Heart right ventricle (tissue), 16 donors: ENCODE data around the gene OR51B4. TPM values are rescaled to one million over a fixed set of nuclear protein-coding genes. Genes with fewer than 3 reads are reported as not detected.
"Not testable (repeated sequence)": the region's sequence is repeated elsewhere in the genome, so short reads cannot be mapped to it uniquely, and the experiment has no call there.

Source experiments
- ATAC-seq, 8 donors: fragments of 200-7000 bp; cut with Tn5 transposase; one replicate each; pipeline ENCODE4 v1.9.1; 2020; ENCODE audit warnings: mild to moderate bottlenecking in 8 of 8, moderate library complexity in 8 of 8, moderate number of reproducible peaks in 1 of 8
- DNase-seq, 2 donors: peaks; one replicate each; pipeline ENCODE4 v3.0.0-alpha.2; 2020
- H3K27ac ChIP-seq, 10 donors: fragments of 200-600 bp; sonication (generic) in 2 of 10; one replicate each; pipeline versions ENCODE4 v1.5.0 to v1.8.0; 2020 to 2022; ENCODE audit warnings: mild to moderate bottlenecking in 3 of 10
- H3K27me3 ChIP-seq, 7 donors: fragments of 200-600 bp; one replicate each; pipeline ENCODE4 v1.8.0; 2021 to 2022; ENCODE audit warnings: mild to moderate bottlenecking in 2 of 7
- H3K36me3 ChIP-seq, 9 donors: fragments of 200-600 bp; sonication (generic) in 1 of 9; one replicate each; pipeline versions ENCODE4 v1.5.0 to v1.8.0; 2020 to 2022; ENCODE audit warnings: mild to moderate bottlenecking in 2 of 9
- H3K4me1 ChIP-seq, 9 donors: fragments of 200-600 bp; sonication (generic) in 1 of 9; one replicate each; pipeline versions ENCODE4 v1.5.0 to v1.8.0; 2020 to 2022; ENCODE audit warnings: mild to moderate bottlenecking in 4 of 9
- H3K4me3 ChIP-seq, 10 donors: fragments of 200-600 bp; sonication (generic) in 2 of 10; one replicate each; pipeline versions ENCODE4 v1.5.0 to v1.8.0; 2020 to 2022; ENCODE audit warnings: mild to moderate bottlenecking in 7 of 10, moderate library complexity in 2 of 10
- H3K9me3 ChIP-seq, 11 donors: fragments of 200-600 bp in 10 of 11; sonication (generic) in 2 of 11; one replicate each; pipeline versions ENCODE4 v1.5.0 to v1.8.0; 2013 to 2022; ENCODE audit warnings: mild to moderate bottlenecking in 2 of 11, control low read depth in 1 of 11, moderate library complexity in 1 of 11
- CTCF ChIP-seq, 9 donors: fragments of 200-600 bp; sonication (generic) in 2 of 9; IDR thresholded peaks; one replicate each; pipeline versions ENCODE4 v1.5.0 to v1.8.0; 2021 to 2022; ENCODE audit warnings: antibody characterized with exemption in 9 of 9, mild to moderate bottlenecking in 5 of 9, moderate library complexity in 1 of 9
- WGBS, 2 donors: extraction: QIAGEN DNeasy Blood & Tissue Kit; methylation state at CpG; one replicate each; pipeline ENCODE4 v1.1.7; 2013; ENCODE audit warnings: inconsistent platforms in 1 of 2; 5-methylcytosine and 5-hydroxymethylcytosine counted together
- intact Hi-C, 10 donors: fragments of 100-400 bp; cut with DNase I; formaldehyde crosslinking; loops; one replicate each; pipeline versions ENCODE4 v1.11.1 to v1.14.2; 2022
- polyA plus RNA-seq, 2 donors: library from polyadenylated mRNA; stranded (reverse); fragments of 200-250 nt; gene quantifications; one replicate each; pipeline ENCODE4 v1.2.3, GENCODE V29; 2013
- total RNA-seq, 10 donors: library from RNA; stranded (reverse); fragmentation: NEBNext Ultra II Directional in 3 of 10; extraction: Animal tissue kit (Norgen Biotek cat#: 25700) in 3 of 10; gene quantifications; one replicate each; pipeline versions ENCODE4 v1.2.1 to v1.2.4, GENCODE V29; 2021 to 2023
- donor health status: Arrhythmogenic right ventricular cardiomyopathy.
- donor health status: ischemic (EF 13 %, LVEDD 7.1; RV severe dilation, severe dysfunction).
- donor health status: healthy with polysubstance abuse.
- donor health status: DM: no; HTN: yes; CAD: no.
- donor health status: DM: no; HTN: no; CAD: no.
- donor health status: ischemic (EF 25% LVEDD 6.9; RV normal size, moderate dysfunction).
- donor health status: ischemic (EF 25% LVEDD 5.7; RV mildly dilated, moderate dysfunction).
- donor health status: healthy.
- donor health status: DM: yes; HTN: yes; CAD: no.
- donor health status: Ischemic cardiomyopathy.
- donor health status: ischemic (EF 35%, LVEDD 5.7; RV mildly dilated, moderate dysfunction).
- donor health status: nonischemic (EF 11% LVEDD 7.7; RV severe dilation, severe dysfunction).
- donor health status: DM: yes; HTN: yes; CAD: no.
- donor health status: PGD.
- donor health status: ischemic (EF 29% LVEDD 5.4; RV normal size, mild dysfunction).
- donor health status: nonischemic (EF 23%, LVEDD 6.1; RV moderate dilation, normal function).

OR51B4 gene
- total and polyA plus RNA-seq, 12 donors, result not detected

GRCh38 chr11:5298451-5298850 lies 3.3 kb downstream of the OR51B4 start:
- TF ChIP-seq CTCF (IDR thresholded peaks at IDR 0.05), result no peak
- H3K4me1 ChIP-seq, result no peaks in the 10 kb centered on the region
- DNase-seq, result no peak
- no peaks in the 10 kb centered on the region for H3K9me3 ChIP-seq
- H3K4me3 ChIP-seq, result no peak overlapping the region
- no peak overlapping the region for H3K27ac ChIP-seq
- no peaks in the 10 kb centered on the region for H3K36me3 ChIP-seq
- ATAC-seq, result no peak
- WGBS, 2 donors, result 69 to 82% methylated on average over 1 of the region's 1 CpG
- H3K27me3 ChIP-seq, result no peaks in the 10 kb centered on the region
- intact Hi-C loops, result no loop called here

- Histone ChIP-seq H3K27ac (no peak overlapping the region), H3K36me3 (no peaks in the 10 kb centered on the region), H3K4me1 (no peaks in the 10 kb centered on the region), H3K27me3 (no peaks in the 10 kb centered on the region), H3K9me3 (no peaks in the 10 kb centered on the region), H3K4me3 (no peak overlapping the region)
- intact Hi-C loops, result no loop called here
- ATAC-seq (no peak), DNase-seq (no peak)
- WGBS, 2 donors, result 34 to 35% methylated on average over 4 of the region's 4 CpGs
- no peak for TF ChIP-seq CTCF (IDR thresholded peaks at IDR 0.05)
These were observed 3.9 kb downstream of the OR51B4 start for GRCh38 chr11:5297721-5298323.

- intact Hi-C loops, H3K9me3 ChIP-seq, DNase-seq, H3K4me1 ChIP-seq, H3K27me3 ChIP-seq, H3K27ac ChIP-seq, H3K4me3 ChIP-seq, ATAC-seq, H3K36me3 ChIP-seq: not testable (repeated sequence)
- WGBS, 2 donors, result 94 to 95% methylated on average over 41 of the region's 41 CpGs
These were observed 7.3 kb downstream of the OR51B4 start for GRCh38 chr11:5294342-5294995.

- WGBS, 2 donors, result 89 to 90% methylated on average over 8 of the region's 8 CpGs
- Histone ChIP-seq H3K27me3 (no peaks in the 10 kb centered on the region), H3K27ac (no peak overlapping the region), H3K9me3 (no peaks in the 10 kb centered on the region), H3K4me3 (no peak overlapping the region), H3K4me1 (no peaks in the 10 kb centered on the region), H3K36me3 (no peaks in the 10 kb centered on the region)
- DNase-seq, result no peak
- no peak for ATAC-seq
- TF ChIP-seq CTCF (IDR thresholded peaks at IDR 0.05), result no peak
- intact Hi-C loops, result no loop called here
These were observed 8.7 kb downstream of the OR51B4 start for GRCh38 chr11:5293028-5293427.

GRCh38 chr11:5291207-5291838 lies 10.4 kb downstream of the OR51B4 start:
- DNase-seq, result no peak
- WGBS, 2 donors, result 79 to 85% methylated on average over 1 of the region's 1 CpG
- intact Hi-C loops, result no loop called here

More at GRCh38 chr11:5291207-5291838, 10.4 kb downstream of the OR51B4 start:
- Histone ChIP-seq H3K27ac (no peak overlapping the region), H3K4me3 (no peak overlapping the region), H3K36me3 (no peaks in the 10 kb centered on the region), H3K27me3 (no peaks in the 10 kb centered on the region), H3K9me3 (no peaks in the 10 kb centered on the region), H3K4me1 (no peaks in the 10 kb centered on the region)
- TF ChIP-seq CTCF (IDR thresholded peaks at IDR 0.05), result peak in 2 of 9 donors; percentile 5 to 42
- no peak for ATAC-seq
